ENCODE data around the gene ABCD1.
A peak's percentile ranks its signal among the peaks of the same experiment; 100 is the strongest.
"Not testable (repeated sequence)": the region's sequence is repeated elsewhere in the genome, so short reads cannot be mapped to it uniquely, and the experiment has no call there.

The ABCD1 gene

DNA sequence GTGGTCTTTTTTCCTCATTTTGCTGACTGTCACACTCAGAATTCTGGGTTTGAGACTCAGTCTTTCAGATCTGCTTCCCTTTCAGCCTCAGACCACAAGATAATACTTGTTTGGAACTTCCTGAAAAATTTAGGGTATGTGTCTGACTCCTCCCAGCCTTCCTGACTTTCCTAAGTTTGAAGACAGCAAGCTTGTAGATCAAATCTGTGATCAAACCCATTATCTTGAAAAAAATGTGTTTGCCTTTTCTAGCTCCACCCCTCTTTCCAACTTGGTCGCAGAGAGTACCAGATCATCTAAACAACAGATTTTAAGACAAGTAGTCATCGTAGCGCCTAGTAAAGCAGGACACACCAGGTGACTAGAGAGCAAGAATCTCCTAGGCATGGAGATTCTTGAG lies 10.4 kb upstream of the ABCD1 start:
- no peak for DNase-seq

DNA sequence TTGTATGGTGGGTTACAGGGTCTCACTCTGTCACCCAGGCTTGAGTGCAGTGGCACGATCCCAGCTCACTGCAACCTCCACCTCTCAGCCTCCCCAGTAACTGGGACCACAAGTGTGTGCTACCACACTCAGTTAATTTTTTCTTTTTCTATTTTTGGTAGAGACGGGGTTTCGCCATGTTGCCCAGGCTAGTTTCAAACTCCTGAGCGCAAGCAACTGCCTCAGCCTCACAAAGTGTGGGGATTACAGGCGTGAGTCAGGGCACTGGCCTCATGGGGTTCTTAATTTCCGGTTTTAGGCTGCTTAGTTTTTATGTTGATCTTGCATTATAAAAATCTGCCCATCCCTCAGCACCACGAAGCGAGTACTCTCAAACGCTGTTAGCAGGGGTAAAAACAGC lies 7.2 kb upstream of the ABCD1 start:
- no peak for DNase-seq

DNA sequence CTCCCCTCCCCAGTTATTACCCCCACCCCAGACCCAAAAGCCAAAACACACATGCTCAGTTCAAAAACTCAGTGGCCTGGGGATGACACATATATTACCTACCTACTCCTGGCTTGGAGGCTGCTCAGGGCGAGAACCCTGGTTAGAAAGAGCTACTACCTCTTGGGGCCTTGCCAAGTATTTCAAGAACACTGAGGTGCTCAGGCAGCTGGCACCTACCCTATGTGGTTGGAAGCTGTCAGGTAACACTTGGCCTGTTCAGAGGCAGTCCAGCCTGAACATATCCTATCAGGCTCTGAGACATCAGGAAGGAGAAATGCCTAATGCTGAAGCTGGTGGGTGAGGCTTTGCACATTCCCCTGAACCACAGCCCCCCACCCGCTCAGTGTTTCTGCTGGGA lies 5.4 kb upstream of the ABCD1 start:
- DNase-seq, result no peak

DNA sequence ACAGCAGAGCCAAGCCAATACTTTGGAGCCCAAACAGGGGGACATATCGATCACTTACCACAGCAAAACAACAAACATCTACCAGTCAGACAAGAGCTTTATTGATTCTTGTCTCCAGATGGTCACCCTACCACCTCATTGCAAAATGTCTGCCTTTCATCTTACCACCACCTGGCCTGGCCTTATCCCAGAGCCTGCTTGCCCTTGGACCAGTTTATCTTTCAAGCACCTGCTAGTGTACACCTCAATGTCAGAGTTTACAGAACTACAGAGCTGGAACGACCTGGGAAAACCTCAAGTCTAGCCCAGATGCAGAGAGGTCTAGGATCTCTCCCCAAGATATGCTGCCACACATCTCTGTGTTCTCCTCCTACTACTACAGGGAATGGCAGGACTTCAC lies 5.0 kb upstream of the ABCD1 start:
- no peak for DNase-seq

DNA sequence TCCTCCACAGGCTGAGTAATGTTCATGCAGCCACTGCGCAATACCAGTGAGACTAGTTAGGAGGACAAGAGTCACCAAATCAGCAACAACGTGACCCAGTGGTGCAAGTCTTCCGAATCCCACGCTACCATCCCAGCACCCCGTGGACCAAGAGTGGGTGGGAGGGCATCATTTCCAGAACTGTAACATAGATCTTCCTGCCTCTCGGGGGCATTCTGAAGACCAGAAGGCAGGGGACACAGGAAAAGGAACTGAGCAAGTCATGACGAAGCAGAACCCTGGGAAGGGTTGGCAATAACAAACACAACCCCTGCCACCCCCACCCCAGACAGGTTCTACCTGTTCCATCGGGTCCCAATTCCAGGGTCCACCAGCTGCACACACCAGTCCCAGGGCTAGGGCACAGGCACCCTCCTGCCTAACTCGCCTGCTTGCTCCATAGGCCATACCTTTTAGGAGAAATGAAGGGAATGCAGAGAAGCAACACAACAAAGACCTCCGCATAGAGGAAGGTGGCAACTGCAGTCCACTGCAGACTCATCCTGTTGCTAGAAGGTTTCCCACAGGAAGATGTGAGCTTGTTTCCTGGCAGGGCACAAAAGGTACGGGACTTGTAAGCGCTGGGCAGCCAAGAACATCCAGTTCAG lies 1.8 kb upstream of the ABCD1 start:
- DNase-seq, result no peak

DNA sequence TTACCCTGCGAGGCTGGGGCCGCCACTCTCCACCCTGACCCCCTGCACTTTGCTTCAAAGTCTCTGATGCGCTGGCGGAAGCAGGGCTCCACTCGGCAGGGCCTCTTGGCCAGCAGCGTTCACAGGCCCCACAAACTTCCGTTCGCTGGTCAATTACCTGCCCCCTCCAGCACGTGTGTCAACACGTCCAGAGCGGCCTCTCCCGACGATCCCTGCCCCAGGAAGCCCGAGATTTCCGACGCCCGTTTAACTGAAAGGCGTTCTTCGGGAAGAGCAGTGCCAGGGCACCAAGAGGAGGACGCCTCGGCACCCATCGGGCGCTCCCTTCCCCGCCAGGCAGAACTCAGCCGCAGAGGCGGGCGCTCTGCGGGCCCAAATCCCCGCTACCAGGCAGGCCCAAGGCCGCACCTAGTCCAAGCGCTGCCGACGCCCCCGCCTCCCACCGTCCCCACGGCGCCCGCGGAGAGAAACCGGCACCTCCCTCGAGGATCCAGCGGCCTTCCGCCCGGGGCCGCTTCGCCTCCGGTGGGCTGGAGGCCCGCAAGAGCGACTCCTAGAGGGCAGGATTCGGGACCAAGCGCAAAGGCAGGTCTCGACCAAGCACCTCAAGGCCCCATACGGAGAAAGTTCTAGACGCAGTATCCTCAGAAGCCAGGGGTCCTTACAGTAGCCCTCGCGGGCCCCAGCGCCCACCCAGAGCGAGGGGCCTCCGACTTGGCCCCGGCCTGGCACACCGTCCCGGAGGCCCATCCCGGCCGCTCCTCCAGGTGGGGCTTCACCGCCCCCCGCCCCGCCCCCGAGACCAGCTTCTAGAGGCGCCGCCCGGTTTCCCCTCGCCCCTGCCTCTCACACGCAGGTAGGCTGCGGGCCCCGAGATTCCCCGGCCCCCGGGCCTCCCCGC lies 1.1 kb upstream of the ABCD1 start:
- DNase-seq, result peak; percentile 41 to 52

DNA sequence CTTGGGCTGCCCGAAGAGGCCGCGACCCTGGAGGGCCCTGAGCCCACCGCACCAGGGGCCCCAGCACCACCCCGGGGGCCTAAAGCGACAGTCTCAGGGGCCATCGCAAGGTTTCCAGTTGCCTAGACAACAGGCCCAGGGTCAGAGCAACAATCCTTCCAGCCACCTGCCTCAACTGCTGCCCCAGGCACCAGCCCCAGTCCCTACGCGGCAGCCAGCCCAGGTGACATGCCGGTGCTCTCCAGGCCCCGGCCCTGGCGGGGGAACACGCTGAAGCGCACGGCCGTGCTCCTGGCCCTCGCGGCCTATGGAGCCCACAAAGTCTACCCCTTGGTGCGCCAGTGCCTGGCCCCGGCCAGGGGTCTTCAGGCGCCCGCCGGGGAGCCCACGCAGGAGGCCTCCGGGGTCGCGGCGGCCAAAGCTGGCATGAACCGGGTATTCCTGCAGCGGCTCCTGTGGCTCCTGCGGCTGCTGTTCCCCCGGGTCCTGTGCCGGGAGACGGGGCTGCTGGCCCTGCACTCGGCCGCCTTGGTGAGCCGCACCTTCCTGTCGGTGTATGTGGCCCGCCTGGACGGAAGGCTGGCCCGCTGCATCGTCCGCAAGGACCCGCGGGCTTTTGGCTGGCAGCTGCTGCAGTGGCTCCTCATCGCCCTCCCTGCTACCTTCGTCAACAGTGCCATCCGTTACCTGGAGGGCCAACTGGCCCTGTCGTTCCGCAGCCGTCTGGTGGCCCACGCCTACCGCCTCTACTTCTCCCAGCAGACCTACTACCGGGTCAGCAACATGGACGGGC lies 579 bp downstream of the ABCD1 start:
- no peak for DNase-seq

DNA sequence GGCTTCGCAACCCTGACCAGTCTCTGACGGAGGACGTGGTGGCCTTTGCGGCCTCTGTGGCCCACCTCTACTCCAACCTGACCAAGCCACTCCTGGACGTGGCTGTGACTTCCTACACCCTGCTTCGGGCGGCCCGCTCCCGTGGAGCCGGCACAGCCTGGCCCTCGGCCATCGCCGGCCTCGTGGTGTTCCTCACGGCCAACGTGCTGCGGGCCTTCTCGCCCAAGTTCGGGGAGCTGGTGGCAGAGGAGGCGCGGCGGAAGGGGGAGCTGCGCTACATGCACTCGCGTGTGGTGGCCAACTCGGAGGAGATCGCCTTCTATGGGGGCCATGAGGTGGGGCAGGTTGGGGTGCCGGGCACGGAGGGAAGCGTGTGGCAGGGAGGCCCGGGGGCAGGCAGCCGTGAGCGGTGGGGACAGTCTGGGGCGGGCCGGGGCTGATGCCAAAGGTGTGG lies 1.2 kb downstream of the ABCD1 start:
- no peak for DNase-seq

DNA sequence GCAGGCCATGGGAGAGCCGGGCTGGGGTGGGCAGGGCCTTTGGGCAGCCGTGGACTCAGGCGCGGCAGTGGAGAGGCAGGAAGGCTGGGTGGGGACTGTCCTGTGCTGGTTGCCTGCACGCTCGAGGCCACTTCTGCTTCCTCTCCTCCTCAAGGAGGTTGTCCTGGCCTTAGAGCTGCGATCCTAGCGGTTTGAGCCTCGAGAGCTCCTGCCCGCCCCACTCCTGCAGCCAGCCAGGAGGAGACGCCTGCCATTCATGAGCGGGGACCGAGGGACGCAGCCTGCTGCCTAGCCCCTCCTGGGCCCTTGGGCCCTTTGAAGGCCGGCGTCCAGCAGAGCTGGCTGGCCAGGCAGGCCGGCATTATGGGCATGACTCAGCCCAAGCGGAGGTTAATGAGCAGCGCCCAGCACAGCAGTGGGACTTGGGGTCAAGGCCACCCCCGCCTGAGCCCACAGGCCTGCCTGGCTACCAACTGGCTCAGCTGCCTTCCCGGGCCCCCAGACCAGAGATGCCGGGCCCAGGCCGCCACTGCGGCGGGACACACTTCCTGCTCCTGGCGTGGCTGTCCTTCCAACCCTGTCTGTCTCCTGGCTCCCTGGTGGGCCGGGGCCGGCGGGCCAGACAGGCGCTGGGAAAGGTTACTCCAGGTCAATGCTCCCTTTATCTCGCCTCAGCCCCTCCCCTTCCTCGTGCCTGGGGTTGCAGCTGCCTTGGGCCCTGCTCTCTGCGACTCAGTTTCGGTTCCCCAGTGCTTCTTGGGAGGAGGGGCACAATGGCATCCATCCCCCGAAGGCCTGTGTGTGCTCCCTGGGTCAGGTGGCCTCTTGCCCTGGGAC lies 1.8 kb downstream of the ABCD1 start:
- DNase-seq, result no peak

DNA sequence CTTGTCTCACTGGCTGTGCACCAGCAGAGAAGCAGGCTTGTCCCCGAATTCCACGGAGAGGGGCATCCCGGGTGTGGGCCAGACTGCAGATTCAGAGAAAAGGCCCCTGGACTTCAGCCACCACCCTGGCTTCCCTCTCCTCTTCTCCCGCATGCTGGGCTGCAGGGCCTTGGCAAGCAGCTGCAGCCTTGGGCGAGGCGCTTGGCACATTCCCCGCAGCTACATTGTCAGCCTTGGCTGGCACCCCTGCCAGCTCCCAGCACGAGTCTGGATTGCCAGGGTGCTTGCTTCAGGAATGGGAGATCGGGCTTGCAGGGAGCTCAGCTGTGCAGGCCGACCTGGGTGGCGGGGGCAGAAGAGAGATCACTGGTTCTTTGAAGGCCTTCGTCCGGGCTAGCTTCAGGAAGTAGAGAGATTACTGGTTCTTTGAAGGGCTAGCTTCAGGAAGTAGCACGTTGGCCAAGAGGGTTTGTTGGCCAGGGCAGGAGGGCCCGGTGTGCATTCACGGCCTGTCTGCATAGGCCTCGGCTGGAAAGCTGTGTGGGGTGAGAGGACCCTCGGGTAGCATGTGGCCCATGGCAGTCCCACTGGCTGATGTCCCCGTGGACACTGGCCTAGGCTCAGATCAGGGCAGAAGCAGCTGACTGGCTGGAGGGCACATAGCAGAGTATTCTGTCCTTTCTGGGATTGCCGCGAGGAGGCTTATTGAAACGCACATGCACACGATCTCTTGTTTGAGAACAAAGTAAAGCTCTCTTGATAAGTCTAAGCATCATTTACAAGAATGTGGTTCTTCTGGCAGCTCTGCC lies 2.7 kb downstream of the ABCD1 start:
- DNase-seq, result no peak

DNA sequence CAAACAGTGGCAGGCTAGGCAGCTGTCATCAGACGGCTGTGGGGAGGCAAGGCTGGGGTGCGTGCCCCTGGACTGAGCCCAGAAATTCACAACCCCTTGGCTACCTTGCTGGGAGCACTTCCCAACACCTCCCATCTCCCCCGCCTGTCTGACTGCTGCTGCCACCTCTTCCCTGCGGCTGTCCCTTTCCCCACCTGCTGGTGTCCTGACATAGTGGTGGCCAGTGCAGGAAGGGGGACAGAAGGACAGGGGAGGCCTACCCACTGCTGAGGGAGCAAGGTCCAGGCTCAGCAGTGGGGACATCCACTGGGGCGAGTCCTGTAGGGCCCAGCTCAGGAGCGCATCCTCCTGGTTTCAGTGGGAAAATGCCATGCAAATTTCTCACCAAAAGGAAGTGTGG lies 3.4 kb downstream of the ABCD1 start:
- DNase-seq, result no peak

DNA sequence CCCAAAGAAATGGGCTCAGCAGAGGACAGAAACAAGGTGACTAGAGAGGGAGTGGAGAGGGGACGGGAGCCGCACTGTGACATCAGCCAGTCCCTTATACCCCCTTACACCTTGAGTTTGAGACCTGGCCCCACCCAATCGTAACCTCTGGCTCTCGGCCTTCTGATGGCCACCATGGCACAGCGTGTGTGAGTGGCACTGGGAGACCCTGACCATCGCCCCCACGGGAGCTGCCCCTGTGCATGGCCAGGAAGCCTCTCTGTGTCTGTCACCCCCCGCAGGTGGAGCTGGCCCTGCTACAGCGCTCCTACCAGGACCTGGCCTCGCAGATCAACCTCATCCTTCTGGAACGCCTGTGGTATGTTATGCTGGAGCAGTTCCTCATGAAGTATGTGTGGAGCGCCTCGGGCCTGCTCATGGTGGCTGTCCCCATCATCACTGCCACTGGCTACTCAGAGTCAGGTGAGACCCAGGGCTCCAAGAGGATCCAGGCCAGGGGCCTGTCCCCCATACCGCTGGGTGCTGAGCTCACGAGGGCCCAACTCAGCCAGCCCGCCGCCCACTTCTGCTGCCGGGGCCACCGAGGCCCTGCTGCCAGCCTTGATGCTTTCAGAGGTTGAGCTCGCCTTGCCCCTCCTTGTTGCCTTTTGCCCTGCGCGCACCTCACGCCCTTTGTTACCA lies 4.4 kb downstream of the ABCD1 start:
- DNase-seq, result no peak

DNA sequence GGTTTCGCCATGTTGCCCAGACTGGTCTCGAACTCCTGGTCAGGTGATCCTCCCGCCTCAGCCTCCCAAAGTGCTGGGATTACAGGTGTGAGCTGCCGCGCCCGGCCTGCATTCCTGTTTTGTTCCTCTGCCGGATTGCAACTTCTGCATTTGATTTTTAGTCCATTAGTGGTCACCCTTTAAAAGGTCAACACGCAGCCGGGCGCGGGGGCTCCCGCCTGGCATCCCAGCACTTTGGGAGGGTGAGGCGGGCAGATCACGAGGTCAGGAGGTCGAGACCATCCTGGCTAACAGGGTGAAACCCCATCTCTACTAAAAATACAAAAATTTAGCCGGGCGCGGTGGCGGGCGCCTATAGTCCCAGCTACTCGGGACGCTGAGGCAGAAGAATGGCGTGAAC lies 5.5 kb downstream of the ABCD1 start:
- not testable (repeated sequence) for DNase-seq

DNA sequence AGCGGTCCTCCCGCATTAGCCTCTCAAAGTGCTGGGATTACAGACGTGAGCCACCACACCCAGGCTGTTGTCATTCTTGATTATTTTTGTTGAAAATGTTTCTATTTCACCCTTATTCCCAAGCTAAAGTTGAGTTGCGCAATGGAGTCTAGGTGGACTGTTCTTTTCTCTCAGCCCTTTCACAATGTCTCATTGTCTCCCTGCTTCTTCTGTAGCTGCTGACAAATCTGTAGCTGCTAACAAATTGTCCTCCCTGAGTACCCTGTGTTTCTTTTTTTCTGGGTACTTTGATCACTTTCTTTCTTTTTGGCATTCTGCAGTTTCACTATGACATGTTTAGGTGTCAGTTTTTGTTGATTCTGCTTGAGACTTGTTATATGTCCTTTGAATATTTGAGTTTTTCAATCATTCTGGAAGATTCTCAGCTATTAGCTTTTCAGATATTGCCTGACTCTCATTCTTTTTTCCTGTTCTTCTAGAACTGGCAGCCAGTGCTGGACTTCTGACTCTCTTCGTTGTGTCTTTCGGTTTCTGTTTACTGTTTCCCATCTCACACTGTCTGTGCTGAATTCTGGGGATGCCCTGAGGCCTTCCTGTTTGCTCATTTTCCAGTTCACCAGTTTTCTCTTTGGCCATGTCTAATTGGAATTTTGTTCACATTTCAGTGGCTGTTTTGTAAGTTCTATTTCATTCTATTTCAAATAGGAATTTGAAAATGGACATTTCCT lies 6.6 kb downstream of the ABCD1 start:
- no peak for DNase-seq

DNA sequence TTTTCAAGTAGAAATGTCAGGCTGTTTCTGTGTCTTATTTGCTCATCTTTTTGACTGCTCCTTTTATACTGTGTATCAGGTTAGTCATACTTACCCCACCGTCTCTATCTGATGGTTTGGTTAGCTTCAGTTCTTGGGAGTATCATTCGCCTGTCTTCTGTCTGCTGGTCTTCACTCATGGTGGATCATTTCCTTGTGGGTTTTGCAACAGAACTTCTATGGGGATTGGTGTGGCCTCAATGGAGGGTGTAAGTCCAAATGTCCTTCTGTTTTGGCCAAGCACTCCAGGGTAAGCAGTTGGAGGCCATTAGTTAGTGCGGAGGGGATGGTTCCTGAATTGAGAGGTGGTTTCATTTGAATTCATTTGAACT lies 7.2 kb downstream of the ABCD1 start:
- no peak for DNase-seq

DNA sequence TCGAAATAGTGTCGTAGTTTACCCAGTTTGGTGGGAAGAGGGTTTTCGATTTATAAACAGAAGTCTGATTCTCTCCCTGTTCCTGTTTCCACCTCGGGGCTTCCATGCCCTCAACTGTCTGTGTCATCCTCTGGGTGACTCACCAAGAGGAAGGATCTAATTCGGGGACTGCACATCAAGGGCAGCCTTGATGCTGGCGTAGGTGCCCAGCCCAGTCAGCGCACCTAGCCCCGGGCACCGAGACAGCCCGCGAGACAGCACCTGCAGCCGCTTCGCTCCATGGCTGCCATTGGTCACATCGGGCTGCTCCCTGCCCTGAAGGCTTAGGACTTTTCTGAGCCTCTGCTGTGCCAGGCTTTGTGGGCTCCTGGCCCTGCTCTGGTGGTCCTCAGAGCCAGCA lies 7.7 kb downstream of the ABCD1 start:
- no peak for DNase-seq

DNA sequence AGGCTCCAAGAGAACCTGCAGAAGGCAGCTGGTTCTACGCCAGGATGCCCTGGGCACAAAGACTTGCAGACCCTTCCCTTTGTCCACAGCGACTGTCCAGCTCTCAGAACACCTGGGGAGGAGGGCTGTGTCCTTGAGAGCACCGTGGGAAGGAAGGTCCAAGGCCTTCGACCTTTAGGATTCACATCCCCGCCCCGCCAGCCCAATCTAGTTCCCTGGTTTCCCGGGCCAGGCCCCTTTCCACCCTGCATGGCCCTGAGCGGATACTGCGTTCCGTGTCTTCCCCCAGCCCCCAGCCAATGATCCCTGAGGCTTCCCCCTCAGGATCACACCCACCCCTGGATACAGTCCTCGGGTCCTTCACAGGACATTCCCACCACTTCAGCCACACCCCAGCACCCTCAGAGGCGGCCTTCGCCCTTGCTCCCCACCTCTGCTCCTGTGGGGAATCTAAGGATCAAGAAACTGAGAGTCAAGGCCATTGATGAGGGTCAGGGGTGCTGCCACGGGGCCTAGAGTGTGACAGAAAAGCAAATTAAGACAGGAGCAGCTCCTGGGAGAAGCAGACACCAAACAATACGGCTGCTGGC lies 9.1 kb downstream of the ABCD1 start:
- no peak for DNase-seq

DNA sequence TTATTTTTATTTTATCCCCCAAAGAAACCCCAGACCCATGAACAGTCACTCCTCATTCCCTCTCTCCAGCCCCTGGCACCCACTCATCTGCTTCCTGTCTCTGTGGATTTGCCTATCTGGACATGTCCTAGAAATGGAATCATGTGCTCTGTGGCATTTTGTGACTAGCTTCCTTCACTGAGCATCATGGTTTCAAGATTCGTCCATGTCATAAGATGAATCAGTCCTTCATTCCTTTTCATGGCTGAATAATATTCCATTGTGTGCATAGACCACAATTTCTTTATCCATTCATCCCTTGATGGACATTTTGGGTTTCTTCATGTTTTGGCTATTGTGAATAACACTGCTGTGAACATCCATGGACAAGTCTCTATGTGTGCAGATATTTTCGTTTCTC lies 10.2 kb downstream of the ABCD1 start:
- no peak for DNase-seq

DNA sequence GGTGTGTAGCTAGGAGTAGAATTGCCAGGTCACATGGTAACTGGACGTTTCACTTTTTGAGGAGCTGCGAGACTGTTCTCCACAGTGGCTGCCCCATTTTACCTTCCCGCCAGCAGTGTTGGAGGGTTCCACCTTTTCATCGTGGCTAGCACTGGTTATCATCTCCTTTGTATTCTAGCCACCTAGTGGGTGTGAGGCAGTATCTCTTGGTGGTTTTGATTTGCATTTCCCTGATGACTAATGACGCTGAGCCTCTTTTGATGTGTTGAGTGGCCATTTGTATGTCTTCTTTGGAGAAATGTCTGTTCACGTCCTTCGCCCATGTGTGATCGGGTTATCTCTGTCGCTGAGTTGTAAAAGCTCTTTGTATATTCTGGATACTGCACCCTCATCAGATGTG lies 10.6 kb downstream of the ABCD1 start:
- no peak for DNase-seq

Data from stimulated activated CD4-positive, alpha-beta T cell treated with anti-CD3 and anti-CD28 coated beads, Interleukin-2, amount 100 ng/mL, for 48 hours (primary cell).